Kidney capillary endothelial cell (primary cell): ENCODE results near the gene CSTF1.
"Not testable (repeated sequence)": the region's sequence is repeated elsewhere in the genome, so short reads cannot be mapped to it uniquely, and the experiment has no call there.

ENCODE experiments used
- DNase-seq: peaks from one replicate; pipeline ENCODE4 v3.0.0-alpha.2; 2018; ENCODE audit warnings: low spot score

The CSTF1 gene

DNA sequence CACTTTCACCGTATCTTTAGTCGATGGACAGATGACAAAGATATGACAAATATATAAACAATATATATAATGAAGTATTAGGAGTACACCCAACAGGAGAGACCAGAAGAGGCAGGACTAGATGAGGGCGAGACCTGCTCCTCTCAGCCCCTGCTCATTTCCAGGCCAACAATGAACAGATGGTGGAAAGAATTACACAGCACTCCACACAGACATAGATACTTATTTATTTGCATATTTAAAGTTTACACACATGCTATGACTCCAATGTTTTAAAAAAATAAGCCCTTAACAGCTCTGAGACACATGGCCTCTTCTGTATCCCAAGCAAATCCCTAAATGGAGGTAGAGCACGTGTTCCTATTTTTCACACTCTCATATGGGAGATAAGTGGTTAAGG, 23.3 kb upstream of the CSTF1 start:
- DNase-seq: no peak

DNA sequence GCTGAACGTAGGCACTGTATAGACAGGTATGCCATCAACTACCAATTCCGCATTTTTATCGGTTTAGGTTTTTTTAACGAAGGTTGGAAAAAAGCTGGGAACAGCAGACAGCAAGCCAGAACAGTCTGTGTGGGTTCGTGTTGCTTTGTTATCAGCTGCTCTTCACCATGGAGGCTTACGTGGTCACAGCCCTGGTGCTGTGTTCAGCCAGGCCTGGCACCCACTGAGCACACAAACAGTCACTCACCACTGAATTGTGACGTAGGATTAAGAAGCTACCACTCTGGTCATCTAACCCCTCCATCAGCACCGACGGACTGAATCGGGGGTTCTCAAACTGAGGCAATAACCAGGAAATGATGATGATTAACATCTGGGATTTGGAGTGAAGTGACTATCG, 20.5 kb upstream of the CSTF1 start:
- DNase-seq: no peak

DNA sequence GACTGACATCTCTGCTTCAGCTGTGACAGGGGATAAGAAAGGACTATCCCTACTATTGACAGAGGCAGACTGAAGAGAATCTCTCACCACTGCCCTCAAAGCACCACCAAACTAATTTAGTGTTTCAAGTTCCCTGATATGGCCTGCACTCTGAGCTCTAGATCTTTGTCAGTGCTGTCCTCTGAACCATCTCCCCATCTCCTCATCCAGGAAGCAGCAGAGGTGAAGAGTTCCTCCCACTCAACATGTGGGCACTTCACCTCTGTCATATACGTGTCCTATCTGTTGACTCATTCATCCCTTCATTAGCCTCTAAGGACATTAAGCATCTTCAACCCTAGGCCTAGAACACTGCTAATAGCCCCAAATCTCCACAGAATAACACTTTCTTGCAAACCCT, 19.6 kb upstream of the CSTF1 start:
- DNase-seq: no peak

DNA sequence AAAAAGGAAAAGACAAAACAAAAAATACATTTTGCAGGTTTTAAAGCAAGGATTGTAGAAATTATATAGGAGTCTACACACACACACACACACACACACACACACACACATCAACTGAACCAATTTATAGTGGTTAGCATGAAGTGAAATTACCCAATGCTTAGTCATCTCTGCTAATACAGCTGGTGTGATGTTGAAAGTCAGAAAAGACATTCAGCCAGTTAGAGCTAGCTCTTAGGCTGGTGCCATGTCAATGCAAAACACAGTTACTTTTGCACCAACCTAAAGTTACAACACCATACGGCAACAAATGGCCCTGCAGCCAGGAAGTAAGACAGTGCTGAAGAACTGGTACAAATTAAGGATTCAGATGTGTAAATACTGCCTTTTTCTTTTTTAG, 18.5 kb upstream of the CSTF1 start:
- peak; percentile 46 for DNase-seq

DNA sequence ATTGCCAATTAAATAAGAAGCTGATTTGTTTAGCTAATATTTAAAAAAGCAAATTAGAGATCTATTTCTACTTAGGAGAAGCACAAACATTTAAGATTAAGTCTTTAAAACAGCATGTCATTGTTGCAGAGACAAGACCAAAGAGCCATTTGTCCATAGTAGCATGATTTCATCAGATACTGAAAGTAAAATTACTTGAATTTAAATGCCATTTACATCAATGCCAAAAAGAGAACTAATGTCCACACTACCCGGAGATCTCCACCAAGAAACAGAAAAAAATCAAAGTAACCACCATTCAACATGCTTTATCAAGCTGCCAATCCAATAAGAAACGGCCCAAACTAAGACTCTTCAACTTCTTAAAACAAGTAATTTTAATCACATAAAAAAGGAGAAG, 16.1 kb upstream of the CSTF1 start:
- no peak for DNase-seq

DNA sequence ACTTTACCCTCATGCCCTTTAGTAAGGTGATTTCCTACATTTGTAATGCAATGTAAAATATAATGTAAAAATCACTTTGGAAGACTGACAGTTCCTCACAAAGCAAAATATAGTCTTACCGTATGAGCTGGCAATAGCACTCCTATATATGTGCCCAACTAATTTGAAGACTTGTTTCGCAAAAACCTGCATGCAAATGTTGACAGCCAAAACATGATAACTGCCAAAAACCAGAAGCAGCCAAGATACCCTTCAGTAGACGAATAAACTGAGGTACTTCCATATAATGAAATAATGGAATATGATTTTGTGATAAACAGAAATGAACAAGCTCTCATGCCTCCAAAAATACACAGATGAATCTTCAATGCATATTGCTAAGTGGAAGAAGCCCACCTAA, 14.1 kb upstream of the CSTF1 start:
- no peak for DNase-seq

DNA sequence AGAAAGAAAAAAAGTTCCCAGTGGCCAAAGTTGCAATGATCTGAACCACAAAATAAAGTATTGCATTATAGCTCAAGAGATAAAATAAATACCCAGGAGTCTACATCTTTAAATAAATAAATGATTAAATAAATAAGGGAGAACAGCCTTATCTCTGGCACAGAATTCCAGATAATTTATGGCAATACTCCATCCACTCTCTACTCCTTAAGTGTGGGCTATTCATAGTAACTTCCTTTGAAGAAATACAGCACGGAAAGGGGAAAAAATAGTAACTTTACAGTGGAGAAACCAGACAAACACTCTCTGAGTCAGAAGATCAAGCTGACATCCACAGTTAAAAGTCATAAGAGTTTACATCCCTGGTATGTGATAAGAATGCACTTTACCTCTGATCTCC, 12.1 kb upstream of the CSTF1 start:
- DNase-seq: peak; percentile 48

DNA sequence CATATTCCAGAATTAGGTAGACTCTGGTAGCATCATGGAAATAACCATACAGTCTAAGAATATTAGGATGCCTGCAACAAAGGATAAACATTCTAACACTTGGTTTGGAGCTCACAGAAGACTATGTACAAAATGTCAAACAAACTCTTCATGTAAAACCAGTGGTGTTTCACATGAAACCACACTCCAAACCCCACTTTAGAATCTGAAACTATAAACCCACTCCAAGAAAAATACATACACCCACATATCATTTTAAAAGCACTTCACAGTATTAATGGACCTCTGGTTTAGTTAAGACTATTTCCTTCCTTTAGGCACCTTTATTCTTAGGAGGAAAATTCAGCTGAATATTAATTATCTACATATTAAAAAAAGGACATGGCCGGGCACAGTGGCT, 10.9 kb upstream of the CSTF1 start:
- DNase-seq: no peak

DNA sequence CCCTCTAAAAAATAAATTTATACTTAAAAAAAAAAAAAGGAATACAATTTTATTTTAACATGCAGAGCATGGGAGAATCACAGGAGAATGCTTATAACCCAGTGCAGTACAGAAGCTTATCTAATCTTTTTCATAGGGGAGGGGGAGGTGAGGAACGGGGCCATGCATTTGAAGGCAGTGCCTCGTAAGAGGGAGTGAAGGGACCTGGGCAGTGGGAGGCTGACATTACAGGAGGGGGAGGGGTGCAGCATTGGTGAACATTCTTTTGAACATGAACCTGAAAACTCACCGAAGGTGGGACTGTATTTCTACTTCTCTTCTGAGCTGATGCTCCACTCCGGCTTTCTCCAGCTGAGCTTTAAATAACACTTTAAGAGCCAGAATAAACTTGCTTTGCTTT, 9.7 kb upstream of the CSTF1 start:
- DNase-seq: no peak

DNA sequence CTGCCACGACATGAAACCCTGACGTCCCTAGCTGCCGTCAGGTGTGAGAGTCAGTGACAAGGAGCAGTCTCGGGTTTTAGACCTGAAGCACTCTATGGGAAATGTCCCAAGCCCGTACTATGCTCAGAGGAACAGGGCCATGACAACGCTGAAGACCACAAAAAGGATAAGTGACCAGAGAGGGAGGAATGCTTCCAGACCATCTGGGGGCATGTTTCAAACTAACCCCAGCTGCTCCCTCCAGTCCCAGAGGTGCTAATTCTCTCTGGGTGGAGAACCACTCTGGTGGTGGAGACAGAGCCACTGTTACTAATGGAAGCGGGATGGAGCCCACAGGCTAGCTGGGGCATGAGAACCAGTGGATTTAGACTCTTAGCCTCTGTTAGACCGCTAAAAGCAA, 9.1 kb upstream of the CSTF1 start:
- DNase-seq: no peak

DNA sequence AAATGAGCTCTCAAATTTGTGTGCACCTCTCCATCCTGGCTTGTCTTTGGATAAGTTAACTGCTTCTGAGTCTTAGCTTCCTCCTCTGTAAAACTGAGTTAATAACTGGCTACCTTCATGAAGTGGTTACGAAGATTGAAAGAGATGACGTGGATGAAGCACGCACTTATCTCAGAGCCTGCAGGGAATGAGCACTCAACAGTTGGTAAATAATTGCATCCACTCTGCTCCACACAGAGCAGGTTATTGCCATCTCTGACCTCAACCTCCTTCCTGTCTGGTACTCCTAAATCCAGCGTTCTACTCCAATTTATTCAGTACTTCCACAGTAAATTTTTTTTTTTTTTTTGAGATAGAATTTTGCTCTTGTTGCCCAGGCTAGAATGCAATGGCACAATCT, 7.3 kb upstream of the CSTF1 start:
- no peak for DNase-seq

DNA sequence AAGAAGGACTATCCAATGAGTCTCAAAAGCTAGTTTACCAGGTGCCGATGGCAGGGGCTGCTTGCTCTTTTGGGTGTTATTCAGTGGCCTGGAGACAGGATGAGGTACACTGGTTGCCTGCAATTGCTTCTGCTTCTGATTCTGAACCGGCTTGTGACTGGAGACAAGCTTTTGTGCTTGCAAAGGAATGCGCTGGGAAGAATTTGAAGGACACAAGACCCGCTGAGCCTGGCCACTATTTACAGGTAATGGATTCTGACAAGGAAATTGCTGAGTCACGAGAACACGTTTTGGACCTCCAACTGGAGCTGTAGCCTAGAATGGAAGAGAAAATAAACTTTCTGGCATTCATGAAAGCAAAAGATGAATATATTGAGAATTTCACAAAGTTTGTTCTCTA, 6.2 kb upstream of the CSTF1 start:
- no peak for DNase-seq

DNA sequence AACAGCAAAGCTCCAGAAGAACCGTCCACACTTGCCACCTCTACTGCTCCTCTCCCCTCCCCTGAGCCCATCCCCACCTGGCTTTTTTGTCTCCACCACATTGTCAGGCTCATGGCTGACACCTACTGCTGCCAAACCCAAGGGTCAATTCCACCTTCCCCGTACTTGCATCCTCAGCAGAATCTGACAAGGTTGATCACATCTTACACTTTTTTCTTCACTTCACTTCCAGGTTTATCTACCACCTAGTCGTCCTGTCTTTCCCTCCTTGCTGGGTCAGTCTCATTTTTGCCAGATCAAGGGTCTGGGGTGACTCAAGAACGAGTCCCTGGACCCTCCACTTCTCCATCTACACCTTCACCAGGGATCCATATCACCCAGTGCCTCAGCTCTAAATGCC, 3.6 kb upstream of the CSTF1 start:
- no peak for DNase-seq

DNA sequence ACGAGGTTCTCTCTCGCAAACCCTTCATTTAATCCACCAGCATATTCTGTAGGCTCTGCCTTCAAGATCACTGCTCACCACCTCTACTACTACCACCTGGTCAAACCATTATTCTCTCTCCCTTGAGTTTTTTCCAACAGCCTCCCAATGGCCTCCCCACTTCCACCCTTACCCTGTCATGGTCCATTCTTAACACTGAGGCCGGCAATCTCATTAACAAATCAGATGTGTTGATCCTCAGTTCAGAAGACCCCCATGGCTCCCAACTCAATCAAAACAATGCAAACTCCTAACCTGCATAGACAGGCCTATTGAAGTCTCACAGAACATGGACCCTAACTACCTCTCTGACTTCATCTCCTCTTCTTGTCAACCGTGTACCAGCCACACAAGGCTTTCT, 2.6 kb upstream of the CSTF1 start:
- no peak for DNase-seq

DNA sequence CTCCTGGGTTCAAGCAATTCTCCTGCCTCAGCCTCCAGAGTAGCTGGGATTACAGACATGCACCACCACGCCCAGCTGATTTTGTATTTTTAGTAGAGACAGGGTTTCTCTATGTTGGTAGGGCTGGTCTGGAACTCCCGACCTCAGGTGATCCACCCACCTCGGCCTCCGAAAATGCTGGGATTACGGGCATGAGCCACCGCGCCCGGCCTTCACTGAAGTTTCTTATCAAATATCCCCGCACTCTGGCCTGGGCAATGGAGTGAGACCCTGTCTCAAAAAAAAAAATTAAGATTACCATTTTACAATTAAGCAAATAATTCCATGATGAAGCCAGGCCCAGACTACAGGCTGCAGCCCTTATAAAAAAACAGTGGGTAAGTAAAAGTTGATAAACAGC, 2.0 kb upstream of the CSTF1 start:
- DNase-seq: not testable (repeated sequence)

DNA sequence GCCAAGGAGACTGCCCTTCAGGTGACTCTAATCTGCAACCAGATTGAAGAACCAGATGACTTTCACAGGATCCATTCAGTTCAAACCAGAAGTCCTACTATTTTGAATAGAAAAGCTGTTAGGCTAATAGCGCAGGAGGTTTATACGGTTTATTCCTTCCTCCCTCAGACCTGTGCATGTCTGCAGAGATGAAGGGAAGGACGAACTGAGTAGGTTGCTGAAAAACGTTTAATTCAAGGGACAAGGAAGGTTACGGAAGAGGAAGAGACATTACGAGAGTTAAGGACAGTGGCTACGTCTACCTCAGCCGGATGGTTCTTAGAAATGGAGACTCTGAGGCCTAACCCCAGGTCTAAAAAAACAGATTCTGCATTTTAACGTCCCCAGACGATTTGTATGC, 1.4 kb upstream of the CSTF1 start:
- DNase-seq: no peak

DNA sequence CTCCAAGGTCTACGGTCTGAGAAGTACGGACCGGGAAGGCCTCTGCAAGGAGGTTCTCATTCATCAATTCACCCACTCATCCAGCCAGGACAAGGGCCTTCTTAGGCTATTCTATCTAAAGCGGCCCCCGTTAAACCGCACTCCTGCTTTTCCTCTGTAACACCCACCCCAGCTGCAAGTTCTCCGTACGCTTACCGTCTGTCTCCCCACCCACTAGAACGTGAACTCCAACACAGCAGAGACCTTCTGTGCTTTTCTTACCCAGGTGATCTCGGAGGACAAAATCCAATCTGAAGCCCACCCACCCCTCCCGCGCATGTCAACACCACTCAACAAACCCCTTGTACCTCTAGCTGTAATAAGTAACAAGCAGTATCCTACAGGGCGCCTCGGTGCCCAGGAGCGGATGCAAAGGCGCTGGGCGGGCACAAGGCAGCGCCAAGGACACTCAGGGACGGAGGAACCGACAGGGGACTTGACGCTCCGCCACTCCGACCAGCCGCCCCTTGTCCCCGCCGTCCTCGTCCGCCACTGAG, 781 bp upstream of the CSTF1 start:
- DNase-seq: peak; percentile 16

DNA sequence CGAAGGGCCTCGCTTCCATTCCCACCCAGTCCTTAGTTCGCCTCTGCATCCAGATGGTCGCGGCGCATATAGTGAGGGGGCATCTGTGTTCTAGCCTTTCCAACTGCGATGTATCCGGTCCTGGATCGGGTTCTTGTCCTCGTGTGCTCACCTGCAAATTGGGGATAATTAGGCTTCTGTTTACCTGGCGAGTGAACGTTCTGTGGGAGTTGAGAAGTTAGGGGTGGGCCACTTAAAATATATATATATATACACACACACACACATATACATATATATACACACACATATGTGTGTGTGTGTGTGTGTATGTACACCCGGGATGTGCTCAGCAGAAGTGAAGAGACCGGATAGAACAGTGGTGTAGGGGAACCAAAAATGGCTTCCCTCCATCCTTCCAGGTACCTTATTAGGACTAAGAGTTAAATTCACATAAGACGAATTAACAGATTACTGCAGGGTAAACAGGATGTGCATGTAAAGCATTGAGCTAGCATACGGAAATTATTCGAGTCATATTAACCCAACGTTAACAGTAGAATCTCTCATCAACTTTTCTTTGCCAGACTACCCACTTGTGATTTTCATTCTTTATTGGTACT, 537 bp downstream of the CSTF1 start:
- DNase-seq: peak; percentile 19

DNA sequence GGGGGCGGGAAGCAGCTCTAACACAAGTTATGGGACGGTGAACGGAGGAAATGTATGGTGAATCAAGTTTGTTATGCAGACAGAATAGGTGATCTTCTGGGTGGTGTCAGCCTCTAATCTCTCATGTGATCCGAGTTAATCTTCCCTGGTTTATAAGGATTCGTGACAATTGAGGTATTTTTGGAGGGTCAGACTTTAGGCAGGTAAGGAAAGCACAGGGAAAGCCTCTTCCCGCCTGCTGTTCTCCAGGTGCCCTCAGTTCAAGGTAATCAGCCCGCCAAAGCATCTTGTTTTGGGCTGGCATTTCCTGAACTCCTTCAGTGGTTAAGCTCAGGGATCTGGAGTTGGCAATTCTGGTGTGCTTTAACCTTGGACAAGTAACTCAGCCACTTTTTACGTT, 1.2 kb downstream of the CSTF1 start:
- no peak for DNase-seq

DNA sequence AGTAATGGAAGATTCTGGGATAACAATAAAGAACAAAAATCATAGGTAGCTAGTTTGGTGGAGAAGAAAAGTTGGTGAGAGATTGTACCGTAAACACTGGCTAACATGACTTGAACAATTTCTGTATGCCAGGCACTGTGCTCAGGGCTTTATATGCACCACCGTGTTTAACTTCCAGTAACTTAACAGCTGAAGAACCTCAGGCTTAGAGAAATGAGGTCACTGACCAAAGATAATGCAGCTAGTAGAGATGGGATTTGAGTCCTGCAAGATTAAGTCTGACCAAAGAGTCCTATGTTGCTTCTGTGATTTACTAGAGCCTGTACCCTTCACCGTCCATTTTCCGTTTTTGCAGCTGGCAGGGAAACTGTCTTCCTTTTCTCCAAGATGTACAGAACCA, 2.7 kb downstream of the CSTF1 start:
- DNase-seq: no peak

DNA sequence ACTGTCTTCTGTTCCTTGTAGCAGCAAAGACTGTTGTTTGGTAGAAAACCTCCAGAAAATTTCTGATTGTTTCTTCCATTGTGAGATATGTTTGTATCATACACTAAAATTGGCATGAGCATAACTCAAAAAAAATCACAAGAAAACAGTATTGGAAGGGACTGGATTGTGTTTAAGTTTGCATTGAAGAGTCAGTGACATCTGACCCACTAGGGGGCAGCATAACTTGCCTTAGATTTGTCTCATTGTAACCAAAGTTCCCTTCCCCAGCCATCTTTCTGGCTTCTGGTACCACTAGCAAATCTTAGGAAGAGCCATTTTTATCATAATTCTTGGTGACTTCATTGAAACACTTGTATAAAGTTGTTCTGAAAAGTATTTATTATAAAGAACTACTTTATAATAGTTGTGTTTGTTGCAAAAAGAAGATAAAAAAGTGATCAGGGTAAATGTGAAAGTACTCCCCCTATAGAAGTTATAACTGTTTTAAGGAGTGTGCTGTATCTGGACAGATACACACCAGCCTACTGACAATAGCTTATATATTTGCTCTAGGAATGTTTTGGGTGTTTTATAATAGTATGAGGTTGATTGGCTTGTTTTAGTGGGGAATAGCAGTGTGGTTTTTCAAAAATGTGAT, 7.7 kb downstream of the CSTF1 start:
- peak; percentile 80 for DNase-seq

DNA sequence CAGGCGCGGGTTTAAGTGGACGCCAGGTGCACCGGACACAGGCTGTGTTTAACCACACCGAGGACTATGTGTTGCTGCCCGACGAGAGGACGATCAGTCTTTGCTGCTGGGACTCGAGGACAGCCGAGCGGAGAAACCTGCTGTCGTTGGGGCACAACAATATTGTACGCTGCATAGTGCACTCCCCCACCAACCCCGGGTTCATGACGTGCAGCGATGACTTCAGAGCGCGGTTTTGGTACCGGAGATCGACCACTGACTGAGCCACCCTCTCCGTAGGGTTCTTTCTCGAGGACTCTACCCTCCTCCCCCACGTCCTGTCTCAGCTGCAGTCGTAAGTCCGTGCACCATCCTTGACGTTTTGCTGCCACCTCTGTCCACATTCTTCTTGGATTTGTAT, 11.0 kb downstream of the CSTF1 start:
- no peak for DNase-seq

DNA sequence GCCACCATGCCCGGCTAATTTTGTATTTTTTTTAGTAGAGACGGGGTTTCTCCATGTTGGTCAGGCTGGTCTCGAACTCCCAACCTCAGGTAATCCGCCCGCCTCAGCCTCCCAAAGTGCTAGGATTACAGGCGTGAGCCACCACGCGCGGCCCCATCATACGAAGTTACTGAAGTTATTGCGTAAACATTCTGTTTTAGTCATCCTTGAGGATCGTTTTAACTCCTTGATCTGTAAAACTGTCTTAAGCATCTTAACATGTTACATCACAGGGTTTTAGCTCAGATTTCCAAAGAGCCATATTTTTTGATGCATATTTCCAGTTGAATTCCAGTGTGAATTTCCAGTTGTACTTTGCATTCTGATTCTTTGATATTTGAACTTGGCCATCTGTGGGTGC, 12.9 kb downstream of the CSTF1 start:
- DNase-seq: not testable (repeated sequence)

DNA sequence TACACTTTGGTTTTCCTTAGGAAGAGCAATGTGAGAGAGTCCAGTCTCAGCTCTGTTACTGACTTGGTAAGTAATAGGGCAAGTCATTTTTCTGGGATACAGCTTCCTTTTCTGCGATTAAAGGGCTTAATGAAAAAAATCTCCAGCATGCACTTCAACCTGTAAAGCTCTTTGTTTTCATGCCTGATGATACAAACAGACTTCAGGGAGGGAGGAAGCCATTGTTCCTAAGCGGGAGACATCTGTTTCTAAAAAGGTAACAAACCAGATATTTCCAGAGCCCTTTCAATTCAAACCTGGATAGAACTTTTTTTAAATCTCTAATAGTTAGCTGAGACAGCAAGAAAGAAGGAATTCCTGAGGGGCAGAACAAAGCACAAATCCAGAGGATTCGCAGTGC, 14.5 kb downstream of the CSTF1 start:
- no peak for DNase-seq
